WI38 (cell line): ENCODE data around the gene S100A16.
"Not testable (repeated sequence)": the region's sequence is repeated elsewhere in the genome, so short reads cannot be mapped to it uniquely, and the experiment has no call there.

Experiments used
- H3K4me3 ChIP-seq: 2 replicates; pipeline ENCODE4 v1.5.1; 2011; ENCODE audit warnings: low read depth, mild to moderate bottlenecking, control low read depth, low read length
- TF ChIP-seq, protein P1 (sequence below): IDR thresholded peaks from 2 replicates; pipeline ENCODE4 v1.5.1; 2012; ENCODE audit warnings: low read depth, mild to moderate bottlenecking, control low read depth, low read length

The S100A16 gene

DNA sequence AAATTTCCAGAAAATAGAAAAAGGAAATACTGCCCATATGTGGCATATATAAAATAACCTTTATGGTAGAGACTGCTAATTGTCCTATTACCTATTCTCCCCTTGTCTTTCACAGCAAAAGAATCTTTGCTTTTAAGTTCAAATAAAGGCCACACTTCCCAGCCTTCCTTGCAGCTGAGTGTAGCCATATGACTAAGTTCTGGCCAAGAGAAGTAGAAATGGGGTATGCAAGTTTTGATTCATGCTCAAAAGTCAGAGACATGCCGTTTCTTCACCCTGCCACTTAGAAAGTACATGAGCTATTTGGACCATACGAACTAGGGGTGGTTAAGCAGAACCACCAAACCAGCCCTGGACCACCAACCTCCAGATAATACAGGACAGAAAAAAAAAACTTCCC, 29.0 kb downstream of the S100A16 start:
- TF ChIP-seq, protein P1, sequence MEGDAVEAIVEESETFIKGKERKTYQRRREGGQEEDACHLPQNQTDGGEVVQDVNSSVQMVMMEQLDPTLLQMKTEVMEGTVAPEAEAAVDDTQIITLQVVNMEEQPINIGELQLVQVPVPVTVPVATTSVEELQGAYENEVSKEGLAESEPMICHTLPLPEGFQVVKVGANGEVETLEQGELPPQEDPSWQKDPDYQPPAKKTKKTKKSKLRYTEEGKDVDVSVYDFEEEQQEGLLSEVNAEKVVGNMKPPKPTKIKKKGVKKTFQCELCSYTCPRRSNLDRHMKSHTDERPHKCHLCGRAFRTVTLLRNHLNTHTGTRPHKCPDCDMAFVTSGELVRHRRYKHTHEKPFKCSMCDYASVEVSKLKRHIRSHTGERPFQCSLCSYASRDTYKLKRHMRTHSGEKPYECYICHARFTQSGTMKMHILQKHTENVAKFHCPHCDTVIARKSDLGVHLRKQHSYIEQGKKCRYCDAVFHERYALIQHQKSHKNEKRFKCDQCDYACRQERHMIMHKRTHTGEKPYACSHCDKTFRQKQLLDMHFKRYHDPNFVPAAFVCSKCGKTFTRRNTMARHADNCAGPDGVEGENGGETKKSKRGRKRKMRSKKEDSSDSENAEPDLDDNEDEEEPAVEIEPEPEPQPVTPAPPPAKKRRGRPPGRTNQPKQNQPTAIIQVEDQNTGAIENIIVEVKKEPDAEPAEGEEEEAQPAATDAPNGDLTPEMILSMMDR = no peak

DNA sequence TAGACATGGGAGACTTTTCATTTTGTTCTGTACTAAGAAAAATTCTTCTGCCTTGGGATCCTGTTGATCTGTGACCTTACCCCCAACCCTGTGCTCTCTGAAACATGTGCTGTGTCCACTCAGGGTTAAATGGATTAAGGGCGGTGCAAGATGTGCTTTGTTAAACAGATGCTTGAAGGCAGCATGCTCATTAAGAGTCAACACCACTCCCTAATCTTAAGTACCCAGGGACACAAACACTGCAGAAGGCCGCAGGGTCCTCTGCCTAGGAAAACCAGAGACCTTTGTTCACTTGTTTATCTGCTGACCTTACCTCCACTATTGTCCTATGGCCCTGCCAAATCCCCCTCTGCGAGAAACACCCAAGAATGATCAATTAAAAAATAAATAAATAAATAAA, 29.4 kb downstream of the S100A16 start:
- H3K4me3 ChIP-seq = not testable (repeated sequence)

More for the DNA sequence above, 29.0 kb downstream of the S100A16 start:
- no peak overlapping the region for H3K4me3 ChIP-seq

- not testable (repeated sequence) for H3K4me3 ChIP-seq
Observed at GRCh38 chr1:153582836-153583235, 30.1 kb downstream of the S100A16 start.

- TF ChIP-seq, protein P1 = no peak
- H3K4me3 ChIP-seq = no peak overlapping the region
Observed at GRCh38 chr1:153578936-153579335, 34.0 kb downstream of the S100A16 start.

DNA sequence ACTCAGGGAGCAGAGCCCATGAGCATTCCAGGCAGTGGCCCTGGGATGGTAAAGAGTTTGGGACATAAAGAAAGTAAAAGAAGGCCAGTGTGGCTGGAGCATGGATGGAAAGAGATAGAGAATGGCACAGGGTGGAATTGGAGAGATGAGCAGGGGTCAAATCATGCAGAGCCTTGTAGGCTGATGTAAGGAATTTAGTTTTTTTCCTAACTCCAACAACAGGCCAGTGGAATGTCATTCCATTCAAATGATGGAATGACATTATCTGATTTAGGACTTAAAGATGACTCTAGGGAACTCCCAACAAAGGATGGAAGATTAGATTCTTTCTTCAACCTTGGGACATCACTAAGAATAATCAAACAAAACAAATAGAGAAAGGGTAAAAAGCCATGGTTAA, 34.4 kb downstream of the S100A16 start:
- H3K4me3 ChIP-seq = no peak overlapping the region
- TF ChIP-seq, protein P1 = no peak

- H3K4me3 ChIP-seq = no peak overlapping the region
- TF ChIP-seq, protein P1 = no peak
Observed at GRCh38 chr1:153577624-153578051, 35.3 kb downstream of the S100A16 start.

GRCh38 chr1:153577138-153577537, 35.8 kb downstream of the S100A16 start:
- H3K4me3 ChIP-seq = no peak overlapping the region
- TF ChIP-seq, protein P1 = no peak

DNA sequence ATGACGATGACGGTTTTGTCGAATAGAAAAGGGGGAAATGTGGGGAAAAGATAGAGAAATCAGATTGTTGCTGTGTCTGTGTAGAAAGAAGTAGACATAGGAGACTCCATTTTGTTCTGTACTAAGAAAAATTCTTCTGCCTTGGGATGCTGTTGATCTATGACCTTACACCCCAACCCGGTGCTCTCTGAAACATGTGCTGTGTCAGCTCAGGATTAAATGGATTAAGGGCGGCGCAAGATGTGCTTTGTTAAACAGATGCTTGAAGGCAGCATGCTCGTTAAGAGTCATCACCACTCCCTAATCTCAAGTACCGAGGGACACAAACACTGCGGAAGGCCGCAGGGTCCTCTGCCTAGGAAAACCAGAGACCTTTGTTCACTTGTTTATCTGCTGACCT, 37.4 kb downstream of the S100A16 start:
- H3K4me3 ChIP-seq = not testable (repeated sequence)

DNA sequence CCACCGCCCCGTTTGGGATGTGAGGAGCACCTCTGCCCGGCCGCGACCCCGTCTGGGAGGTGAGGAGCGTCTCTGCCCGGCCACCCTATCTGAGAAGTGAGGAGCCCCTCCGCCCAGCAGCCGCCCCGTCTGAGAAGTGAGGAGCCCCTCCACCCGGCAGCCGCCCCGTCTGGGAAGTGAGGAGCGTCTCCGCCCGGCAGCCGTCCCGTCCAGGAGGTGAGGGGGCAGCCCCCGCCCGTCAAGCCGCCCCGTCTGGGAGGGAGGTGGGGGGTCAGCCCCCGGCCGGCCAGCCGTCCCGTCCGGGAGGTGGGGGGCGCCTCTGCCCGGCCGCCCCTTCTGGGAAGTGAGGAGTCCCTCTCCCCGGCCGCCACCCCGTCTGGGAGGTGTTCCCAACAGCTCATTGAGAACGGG, 37.9 kb downstream of the S100A16 start:
- not testable (repeated sequence) for H3K4me3 ChIP-seq

GRCh38 chr1:153573351-153573750, 39.6 kb downstream of the S100A16 start:
- TF ChIP-seq, protein P1 = no peak
- no peak overlapping the region for H3K4me3 ChIP-seq
